Stimulated activated CD4-positive, alpha-beta T cell treated with anti-CD3 and anti-CD28 coated beads, Interleukin-12 subunit alpha, Interleukin-12 subunit beta, amount 100 ng/mL, for 24 hours (primary cell): ENCODE results near the gene IER3.

Experiments
- DNase-seq, 2 experiments: peaks; one replicate each; pipeline ENCODE4 v3.0.0-alpha.2; 2020; ENCODE audit warnings: low read depth in 2 of 2

IER3 gene, protein sequence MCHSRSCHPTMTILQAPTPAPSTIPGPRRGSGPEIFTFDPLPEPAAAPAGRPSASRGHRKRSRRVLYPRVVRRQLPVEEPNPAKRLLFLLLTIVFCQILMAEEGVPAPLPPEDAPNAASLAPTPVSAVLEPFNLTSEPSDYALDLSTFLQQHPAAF

DNA sequence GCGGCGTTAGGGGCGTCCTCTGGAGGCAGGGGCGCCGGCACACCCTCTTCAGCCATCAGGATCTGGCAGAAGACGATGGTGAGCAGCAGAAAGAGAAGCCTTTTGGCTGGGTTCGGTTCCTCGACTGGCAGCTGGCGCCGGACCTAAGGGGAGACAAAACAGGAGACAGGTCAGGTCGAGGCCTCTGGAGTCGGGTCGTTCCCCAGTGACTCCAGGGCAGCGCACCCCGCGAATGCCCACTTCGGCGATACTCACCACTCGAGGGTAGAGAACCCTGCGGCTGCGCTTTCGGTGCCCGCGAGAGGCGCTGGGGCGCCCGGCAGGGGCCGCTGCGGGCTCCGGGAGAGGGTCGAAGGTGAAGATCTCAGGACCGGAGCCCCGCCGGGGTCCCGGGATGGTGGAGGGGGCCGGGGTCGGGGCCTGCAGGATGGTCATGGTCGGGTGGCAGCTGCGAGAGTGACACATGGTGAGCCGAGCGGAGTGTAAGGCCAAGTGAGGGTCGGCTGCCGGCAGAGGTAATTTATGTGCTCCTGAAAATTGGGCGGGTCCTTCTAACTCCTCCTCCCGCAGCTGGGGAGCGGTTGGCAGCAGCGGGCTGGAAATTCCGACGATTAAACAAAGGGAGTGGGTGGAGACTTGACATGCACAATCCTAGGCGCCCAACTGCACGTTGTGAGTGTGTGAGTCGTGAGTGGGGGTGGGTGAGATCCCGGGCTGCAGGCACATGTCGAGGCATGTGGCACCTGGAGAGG, at the start of gene IER3:
Gene IER3, minus strand, starts transcription at position 494 of the 752 bp plus-strand sequence. Its CDS starts 29 bp downstream, at position 465.
- peak; percentile 81 to 82 for DNase-seq

DNA sequence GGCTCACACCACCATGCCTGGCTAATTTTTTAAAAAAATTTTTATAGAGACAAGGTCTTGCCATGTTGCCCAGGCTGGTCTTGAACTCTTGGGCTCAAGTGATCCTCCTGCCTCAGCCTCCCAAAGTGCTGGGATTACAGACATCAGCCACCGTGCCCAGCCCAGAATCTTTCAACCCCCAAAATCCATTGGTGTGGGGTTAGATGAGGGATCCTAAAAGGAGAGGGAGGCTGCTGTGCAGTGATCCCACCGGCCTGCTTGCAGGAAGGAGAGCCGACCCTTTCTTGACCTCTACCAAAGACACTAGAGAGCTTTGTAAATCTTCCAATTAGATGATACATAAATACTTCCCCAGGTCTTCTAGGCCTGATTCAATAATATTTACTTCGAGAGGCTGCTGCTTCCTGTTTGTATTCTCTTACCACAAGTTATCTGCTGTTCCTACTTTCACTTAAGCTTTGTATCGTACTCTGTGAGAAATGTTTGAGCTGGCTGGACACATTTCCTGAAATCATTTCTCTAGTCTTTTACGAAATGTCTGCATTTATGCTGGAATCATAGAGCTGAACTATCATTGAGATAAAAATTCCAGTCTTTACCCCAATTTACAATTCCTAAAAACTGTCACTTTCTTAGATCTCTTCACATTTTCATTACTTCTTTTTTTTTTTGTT, 49.3 kb upstream of the IER3 start:
- DNase-seq: no peak

DNA sequence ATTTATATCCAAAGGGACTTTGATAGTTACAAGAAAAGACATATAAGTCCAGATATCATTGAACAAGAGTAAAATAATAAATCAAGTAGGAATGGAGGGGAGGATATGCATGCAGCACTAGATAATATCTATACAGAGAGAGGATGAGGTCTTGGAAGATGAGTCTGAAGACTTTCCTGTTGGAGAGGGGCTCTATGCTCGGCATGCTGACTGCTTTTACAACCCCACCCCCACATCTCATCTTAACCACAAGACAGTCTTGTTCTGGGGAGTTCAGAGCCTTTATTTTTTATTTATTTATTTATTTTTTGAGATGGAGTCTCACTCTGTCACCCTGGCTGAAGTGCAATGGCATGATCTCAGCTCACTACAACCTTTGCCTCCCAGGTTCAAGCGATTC, 48.4 kb upstream of the IER3 start:
- no peak for DNase-seq

DNA sequence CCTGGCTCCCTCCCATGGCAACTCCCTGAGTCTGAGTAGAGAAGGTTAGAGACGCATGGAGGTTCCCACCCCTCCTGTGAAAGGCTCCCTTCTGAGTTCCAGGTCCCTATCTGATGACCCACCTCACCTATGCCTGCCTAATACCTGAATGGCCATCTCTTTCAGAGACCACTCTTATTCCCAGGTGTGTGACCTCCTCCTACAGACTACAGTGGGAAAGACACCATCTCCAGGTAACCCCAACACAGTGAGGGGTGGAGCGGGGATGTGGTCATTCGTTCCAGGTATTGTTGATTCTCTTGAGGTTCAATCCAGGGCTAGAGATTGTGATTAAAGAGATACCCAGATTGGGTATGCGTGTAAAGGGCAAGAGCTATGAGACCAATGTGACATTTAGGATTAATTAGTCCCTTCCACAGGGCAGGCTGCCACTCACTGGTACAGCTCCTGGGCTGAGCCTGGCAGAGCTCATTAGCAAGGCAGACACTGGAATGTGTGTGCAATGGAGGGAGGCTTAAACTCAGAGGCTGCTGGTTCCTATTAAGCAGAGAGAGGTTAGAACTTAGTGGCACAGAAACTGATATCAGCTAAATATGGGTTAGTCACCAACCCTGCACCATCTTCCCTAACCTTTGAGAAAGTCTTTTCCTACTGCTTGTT, 46.5 kb upstream of the IER3 start:
- DNase-seq: no peak

DNA sequence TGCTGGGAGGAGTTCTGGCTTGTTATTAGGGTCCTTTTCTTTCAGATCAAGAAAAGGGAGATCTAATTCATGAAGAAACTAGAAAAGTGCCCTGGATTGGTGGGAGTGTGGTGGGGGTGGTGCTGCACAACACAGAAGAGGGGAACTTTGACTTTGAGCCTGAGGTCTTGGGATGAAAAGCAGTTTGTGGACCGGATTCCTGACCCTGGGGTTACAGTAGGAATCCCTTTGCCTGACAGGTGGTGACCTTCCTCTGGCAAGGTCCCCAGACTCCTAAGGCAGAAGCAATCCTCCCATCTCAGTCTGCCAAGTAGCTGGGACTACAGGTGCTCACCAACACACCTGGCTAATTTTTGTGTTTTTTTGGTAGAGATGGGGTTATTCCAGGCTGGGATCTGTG, 45.3 kb upstream of the IER3 start:
- no peak for DNase-seq

DNA sequence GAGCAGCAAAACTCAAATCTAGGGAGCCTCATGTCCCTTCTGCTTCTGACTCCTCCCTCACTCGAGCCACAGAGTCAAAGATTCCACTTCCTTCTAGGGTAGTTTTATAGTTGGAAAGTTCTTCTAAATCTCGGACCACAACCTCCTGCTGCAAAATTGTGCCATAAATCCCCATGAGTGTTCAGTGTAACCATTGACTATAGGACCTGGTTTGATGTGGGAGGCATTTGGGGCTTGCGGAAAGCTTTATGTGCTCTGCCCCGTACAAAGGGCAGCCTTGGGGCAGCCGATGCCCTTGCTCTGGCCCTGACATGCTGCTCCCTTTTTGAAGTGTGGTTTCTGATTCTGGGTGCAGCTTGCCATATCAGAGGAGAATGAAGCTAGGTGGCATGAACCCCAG, 43.6 kb upstream of the IER3 start:
- DNase-seq: no peak

DNA sequence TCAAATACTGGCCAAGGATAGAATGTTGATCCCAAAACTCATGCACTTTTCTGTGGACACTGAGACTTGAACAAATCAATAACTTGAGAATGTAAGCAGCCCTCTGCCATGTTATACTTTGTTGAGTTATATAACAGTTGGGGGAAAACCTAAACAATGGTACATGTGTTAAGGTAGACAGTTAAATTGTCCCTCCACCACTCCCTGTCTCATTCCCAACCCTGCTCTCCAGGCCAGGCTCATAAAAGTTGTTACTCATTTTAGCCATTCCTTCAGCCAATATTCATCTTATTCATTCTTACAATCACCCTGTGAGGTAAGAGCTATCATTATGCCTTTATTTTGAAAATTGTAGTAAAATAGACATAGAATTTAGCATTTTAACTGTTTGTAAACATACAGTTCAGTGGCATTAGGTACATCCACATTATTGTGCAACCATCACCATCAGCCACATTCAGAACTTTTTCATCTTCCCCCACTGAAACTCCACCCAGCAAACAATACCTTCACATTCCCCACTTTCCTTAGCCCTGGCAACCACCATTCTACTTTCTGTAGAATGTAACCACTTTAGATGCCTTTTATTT, 38.2 kb upstream of the IER3 start:
- no peak for DNase-seq

DNA sequence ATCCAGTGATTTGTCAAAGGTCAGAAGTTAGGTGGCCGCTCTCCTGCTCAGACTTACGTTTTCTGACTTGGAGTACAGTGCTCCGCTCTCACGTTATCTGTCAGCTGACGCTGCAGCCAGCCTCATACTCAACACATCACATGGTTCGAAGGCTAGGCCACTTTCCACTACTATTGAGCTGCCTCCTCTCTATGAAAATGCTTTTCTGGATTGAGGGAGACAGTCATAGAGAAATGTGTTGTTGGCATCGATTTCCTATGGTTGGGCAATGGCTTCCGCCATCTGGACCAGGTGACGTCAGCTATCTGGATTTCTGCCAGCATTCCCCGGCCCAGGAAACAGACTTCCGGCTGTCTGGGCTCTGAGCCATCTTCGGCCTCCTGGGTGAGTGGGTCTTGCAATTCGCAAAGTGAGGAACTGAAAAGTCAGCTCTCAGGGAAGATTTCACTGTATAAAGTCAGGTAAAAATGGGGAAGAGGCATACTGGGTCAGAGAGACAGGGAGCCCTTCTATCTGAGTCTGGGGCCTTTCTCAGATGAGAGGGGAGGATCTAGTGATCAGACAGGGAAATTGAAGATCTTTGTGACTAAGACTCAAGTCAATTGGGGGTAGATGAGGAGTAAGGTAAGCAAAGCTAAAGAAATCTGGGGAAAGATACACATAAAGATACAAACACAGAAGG, 37.5 kb upstream of the IER3 start:
- peak in 1 of 2 experiments; percentile 46 for DNase-seq

DNA sequence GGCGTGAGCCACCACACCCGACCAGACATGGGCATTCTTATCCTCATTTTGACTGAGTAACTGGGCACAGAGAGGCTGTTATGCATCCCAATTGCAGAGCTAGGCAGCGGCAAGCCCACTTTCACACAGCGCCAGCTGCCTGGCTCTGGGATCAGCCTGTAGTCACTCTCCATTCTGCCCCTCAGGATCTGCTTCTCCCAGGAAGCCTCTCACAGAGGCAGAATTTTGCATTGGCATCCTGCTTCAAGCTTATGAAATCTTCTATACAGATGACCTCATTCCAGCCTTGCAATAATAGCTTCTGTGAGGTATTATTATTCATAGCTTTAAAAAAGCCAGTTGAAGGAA, 37.0 kb upstream of the IER3 start:
- DNase-seq: no peak

DNA sequence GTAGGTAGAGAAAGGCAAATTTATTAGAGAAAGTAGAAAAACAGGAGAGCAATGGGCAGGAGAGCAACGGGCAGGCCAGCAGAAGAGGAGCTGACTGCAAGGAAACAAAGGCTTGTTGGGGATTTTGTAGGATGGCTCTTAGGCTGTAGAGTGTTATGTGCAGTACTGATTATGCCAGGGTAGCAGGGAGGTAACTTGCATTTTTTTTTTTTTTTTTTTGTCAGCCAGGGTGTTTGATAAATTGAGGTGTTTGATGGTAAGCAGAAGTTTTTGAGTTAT, 36.2 kb upstream of the IER3 start:
- DNase-seq: no peak

DNA sequence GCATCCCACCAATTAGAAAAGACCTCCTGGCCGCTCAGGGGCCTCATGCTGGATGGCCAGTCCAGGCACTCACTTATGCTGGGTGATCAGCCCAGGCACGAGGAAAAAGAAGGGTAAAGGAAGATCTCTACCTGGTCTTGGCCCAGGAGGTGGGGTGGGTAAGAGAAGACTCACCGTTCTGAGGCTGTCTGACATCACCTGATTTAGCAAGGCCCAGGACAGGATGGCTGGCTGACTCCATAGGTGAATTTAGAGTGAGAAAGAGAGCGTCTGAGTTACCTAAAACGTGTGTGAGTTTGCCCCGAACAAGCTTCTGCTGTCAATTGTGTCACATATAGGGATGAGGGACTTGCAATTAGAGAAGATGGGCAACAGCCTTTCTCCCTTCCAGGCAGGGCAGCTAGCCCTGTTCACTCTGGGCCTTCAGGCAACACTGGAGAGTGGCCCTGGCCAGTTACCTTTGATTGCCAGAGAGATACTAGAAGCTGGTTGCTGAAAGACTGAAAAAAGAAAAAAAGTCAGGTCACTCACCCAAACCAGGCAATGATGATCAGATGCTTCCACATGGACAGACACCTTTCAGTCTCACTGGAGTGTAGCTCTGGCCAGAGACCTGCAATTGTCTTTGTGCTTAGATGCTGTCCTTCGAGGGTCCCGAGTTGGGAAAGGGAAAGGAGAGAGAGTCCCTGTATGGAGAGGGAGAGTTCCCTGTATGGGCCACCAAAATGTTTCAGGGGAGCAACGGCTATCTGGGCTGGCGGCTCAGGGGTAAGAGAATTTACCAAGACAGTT, 35.7 kb upstream of the IER3 start:
- DNase-seq: no peak

DNA sequence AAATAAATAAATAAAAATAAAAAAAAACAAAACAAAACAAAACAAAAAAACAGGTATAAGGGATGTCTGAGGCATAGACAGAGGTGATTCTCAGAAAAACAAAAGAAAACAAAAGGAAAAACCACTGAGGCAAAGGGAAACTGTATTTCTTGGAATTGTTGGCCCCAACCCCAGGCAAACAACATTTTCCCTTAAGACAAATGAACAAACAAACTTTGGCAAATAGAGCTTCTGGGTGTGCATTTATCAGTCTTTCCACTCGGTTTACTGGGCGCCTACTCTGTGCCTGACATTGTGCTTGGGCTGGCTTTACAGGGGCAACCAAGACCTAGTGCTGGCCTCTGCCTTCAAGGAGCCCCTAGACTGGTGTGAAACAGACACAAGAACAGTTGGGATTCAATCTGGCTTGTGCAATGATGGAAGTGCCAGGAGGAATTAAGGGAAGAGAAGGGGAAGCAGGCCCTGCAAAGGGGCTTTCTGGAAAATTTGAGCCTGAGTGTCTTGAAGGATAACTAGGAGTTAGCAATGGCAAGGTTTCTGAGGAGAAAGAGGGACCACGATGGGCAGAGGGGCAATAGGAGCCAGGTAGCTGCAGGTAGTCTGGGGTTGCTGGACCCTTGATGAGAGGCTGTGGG, 33.8 kb upstream of the IER3 start:
- DNase-seq: no peak

DNA sequence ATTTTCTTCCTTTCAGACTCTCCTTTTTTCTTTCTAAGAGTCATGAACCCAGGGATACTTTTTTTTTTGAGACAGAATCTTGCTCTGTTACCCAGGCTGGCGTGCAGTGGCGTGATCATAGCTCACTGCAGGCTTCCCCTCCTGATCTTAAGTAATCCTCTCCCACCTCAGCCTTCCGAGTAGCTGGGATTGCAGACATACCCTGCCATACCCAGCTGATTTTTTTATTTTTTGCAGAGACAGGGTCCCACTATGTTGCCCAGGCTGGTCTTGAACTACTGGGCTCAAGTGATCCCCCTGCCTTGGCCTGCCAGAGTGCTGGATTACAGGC, 32.8 kb upstream of the IER3 start:
- DNase-seq: no peak

DNA sequence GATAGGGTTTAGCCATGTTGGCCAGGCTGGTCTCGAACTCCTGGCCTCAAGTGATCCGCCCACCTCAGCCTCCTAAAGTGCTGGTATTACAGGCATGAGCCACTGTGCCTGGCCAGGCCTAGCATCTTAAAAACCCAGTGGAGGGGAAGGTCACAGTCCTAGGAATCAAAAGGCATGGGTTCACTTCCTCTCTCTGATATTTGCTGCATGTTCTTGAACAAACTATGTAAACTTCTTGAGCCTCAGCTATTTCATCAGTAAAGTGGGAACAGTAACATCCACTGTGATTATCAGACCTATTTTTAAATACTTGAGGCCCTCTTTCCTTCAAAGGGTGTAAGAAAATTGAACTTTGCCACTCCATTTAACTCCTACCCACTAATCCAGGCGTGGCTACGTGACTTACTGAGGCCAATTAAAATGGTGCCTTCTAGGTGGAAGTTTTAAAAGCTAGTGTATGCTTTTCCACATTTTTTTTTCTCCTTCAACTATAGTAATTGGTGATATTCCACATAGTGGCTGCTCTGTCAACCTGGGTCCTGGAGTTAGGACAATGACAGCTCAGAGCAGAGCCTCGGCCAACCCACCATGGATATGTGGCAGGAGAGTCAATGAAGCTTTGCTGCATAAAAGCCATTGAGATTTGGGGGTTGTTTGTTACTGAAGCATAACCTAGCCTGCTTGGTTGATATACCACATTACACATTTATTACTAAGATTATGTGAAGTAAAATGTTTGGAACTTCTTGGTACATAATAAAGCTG, 32.2 kb upstream of the IER3 start:
- no peak for DNase-seq

DNA sequence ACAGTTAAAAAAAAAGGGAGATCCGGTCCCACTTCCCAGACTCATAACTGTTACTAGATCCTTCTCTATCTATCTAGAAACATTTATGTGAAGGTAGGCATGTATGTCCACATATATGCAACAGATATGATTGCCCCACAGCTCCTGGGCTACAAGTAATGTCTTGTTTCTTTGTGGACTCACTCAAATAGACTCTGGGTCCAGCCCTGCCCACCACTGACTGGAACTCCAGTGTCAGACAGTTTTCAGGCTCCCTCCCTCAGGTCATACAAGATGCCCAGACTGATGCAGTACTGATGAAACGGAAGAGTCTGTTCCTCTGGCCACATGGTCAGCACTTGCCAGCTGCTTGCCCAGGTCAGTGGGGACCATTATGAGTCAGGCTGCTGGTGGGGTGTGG, 30.8 kb upstream of the IER3 start:
- no peak for DNase-seq

DNA sequence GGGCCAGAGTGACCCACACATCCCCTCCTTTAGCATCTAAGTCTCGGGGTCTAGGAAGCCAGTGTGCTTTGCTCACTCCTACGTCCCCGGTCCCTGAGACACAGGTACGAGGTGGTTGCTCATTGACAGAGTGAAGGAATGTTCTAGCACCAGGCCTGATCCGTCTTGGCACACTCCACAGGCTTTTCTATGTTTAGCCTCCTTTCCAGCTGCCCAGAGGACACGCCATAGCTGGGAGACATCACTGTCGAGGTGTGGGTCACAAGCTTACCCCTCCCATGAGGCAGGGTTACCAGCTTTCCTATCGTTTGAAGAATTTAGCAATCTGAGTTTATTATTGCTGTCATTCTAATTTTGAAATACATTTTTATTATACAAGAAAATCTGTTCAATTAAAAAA, 30.4 kb upstream of the IER3 start:
- no peak for DNase-seq

DNA sequence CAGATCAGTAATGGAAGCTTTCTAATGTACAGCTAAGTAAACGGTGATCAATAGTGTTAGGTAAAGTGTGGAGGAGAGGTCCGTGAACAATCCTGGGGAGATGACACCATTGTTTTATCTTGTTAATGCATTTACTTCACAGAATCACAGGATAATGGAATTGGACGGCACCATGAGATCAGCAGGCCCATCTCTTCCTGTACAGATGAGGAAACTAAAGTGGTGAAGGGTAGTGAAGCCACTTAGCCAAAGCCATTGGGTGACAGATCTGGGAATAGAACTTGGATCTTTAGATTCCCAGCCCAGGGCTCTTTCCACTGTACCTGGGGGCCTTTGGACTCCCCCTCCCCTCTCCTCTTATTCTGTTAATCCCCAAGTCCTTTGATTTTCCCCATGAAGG, 26.2 kb upstream of the IER3 start:
- no peak for DNase-seq

DNA sequence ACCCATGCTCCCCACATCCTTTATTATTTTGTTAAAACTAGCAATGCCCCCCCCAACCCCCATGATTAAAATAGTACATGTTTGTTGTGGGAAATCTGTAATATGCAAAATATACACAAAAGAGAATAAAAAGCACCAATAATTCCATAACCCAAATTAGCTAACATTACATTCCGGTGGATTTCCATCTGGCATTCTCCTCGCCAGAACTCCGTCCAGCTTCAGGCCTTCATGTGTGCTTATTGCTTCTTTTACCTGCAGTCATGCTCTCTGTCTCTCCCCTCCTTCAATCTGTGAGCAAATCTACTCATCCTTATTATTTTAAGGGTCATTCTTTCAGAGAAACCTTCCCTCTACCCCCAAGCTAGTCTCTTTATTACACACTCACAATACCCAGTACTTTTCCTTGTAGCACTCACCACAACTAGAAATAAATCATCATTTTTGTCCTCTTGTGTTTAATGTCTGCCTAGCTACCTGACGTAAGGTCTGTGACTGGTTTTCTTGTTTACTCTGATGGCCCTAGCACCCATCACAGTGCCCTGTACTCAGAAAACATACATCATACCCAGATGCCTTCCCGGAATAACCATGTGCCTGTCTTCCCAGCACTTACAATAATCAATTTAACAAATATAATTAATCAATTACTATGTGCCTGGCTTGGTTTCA, 25.6 kb upstream of the IER3 start:
- no peak for DNase-seq

DNA sequence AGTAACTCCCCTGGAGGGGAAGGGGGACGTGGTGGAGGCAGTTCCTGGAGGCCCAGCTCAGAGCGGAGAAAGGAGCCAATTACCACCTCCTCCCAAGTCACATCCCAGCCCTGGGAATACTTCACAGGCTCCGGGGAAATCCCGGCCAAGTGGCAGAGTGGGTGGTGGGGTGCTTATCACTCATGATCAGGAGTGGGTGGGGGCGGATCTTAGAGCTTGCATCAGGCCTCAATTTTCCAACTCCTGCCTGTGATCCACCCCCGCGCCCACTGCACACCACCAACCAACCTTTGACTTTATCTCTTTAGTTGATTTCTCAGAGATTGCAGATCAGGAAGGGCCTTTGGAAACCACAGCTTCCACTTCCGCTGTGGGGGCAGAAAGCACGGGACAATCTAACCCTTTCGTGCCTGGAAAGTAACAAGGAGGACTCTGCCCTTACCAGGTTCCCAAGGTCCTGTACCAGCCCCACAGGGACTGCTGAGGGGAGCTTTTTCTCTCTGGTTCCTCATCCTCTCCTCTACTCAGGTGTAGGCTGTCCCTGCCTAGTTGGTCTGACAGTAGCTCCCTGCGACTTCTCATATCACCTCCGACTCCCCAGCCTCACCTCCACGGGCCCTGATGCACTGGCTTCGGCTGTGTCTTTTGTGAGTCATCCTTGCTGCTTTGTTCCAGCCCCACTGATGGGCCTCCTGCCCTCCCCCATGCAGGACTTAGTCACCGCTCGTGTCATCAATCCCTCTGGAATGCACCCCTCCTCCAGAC, 24.9 kb upstream of the IER3 start:
- DNase-seq: peak; percentile 74 to 83
